Skeletal muscle satellite cell (primary cell): ENCODE data around the gene ERICH6.

Source experiments
- H3K27me3 ChIP-seq: 2 replicates; pipeline ENCODE4 v1.7.0; 2013; ENCODE audit warnings: low read length; ENCODE audit not compliant: control insufficient read depth, insufficient read depth
- H3K36me3 ChIP-seq: 2 replicates; pipeline ENCODE4 v1.7.0; 2013; ENCODE audit warnings: mild to moderate bottlenecking, control low read depth, low read length; ENCODE audit not compliant: insufficient read depth
- H3K4me1 ChIP-seq: 2 replicates; pipeline ENCODE4 v1.7.0; 2013; ENCODE audit warnings: low read length; ENCODE audit not compliant: control insufficient read depth, insufficient read depth
- H3K4me2 ChIP-seq: 2 replicates; pipeline ENCODE4 v1.7.0; 2013; ENCODE audit warnings: mild to moderate bottlenecking, low read length
- H3K4me3 ChIP-seq: 2 replicates; pipeline ENCODE4 v1.7.0; 2013; ENCODE audit warnings: low read length
- H3K9ac ChIP-seq: 2 replicates; pipeline ENCODE4 v1.7.0; 2013; ENCODE audit warnings: mild to moderate bottlenecking, low read depth, low read length, moderate library complexity
- H3K9me3 ChIP-seq: replicated peaks from 2 replicates; pipeline ENCODE4 v1.7.0; 2013; ENCODE audit warnings: mild to moderate bottlenecking, control low read depth, low read length

The ERICH6 gene

GRCh38 chr3:150742679-150743078 lies 39.0 kb upstream of the ERICH6 start:
- H3K9me3 ChIP-seq = no peaks in the 10 kb centered on the region
- H3K27me3 ChIP-seq = no peaks in the 10 kb centered on the region
- H3K4me1 ChIP-seq = peaks cover 25% of the 10 kb centered on the region
- H3K4me2 ChIP-seq = no peak overlapping the region
- H3K9ac ChIP-seq = no peak overlapping the region
- H3K4me3 ChIP-seq = no peak overlapping the region
- peaks cover 15% of the 10 kb centered on the region for H3K36me3 ChIP-seq

GRCh38 chr3:150742141-150742523 lies 38.4 kb upstream of the ERICH6 start:
- Histone ChIP-seq H3K27me3 (no peaks in the 10 kb centered on the region), H3K36me3 (peaks cover 15% of the 10 kb centered on the region), H3K4me3 (no peak overlapping the region), H3K4me1 (peaks cover 22% of the 10 kb centered on the region), H3K9me3 (no peaks in the 10 kb centered on the region), H3K9ac (no peak overlapping the region), H3K4me2 (no peak overlapping the region)

- H3K9ac ChIP-seq = no peak overlapping the region
- peaks cover 22% of the 10 kb centered on the region for H3K4me1 ChIP-seq
- peaks cover 15% of the 10 kb centered on the region for H3K36me3 ChIP-seq
- H3K9me3 ChIP-seq = no peaks in the 10 kb centered on the region
- no peaks in the 10 kb centered on the region for H3K27me3 ChIP-seq
- H3K4me2 ChIP-seq = no peak overlapping the region
- H3K4me3 ChIP-seq = no peak overlapping the region
These were observed 37.9 kb upstream of the ERICH6 start for GRCh38 chr3:150741497-150742140.

- Histone ChIP-seq H3K36me3 (peaks cover 15% of the 10 kb centered on the region), H3K9me3 (no peaks in the 10 kb centered on the region), H3K4me2 (no peak overlapping the region), H3K4me3 (no peak overlapping the region), H3K27me3 (no peaks in the 10 kb centered on the region), H3K9ac (no peak overlapping the region), H3K4me1 (peaks cover 22% of the 10 kb centered on the region)
These were observed 37.2 kb upstream of the ERICH6 start for GRCh38 chr3:150740733-150741496.

GRCh38 chr3:150739877-150740645 lies 36.3 kb upstream of the ERICH6 start:
- peaks cover 15% of the 10 kb centered on the region for H3K36me3 ChIP-seq
- H3K4me1 ChIP-seq = peaks cover 20% of the 10 kb centered on the region
- H3K27me3 ChIP-seq = no peaks in the 10 kb centered on the region
- no peak overlapping the region for H3K9ac ChIP-seq
- no peak overlapping the region for H3K4me2 ChIP-seq
- H3K9me3 ChIP-seq = no peaks in the 10 kb centered on the region
- no peak overlapping the region for H3K4me3 ChIP-seq

GRCh38 chr3:150739200-150739863 lies 35.6 kb upstream of the ERICH6 start:
- H3K4me3 ChIP-seq = no peak overlapping the region
- no peak overlapping the region for H3K4me2 ChIP-seq
- peaks cover 12% of the 10 kb centered on the region for H3K4me1 ChIP-seq
- H3K9ac ChIP-seq = no peak overlapping the region
- H3K27me3 ChIP-seq = no peaks in the 10 kb centered on the region
- peaks cover 15% of the 10 kb centered on the region for H3K36me3 ChIP-seq
- H3K9me3 ChIP-seq = no peaks in the 10 kb centered on the region

- H3K4me1 ChIP-seq = peaks cover 6% of the 10 kb centered on the region
- no peak overlapping the region for H3K9ac ChIP-seq
- no peak overlapping the region for H3K4me3 ChIP-seq
- H3K36me3 ChIP-seq = peaks cover 15% of the 10 kb centered on the region
- H3K9me3 ChIP-seq = no peaks in the 10 kb centered on the region
- H3K4me2 ChIP-seq = no peak overlapping the region
- H3K27me3 ChIP-seq = no peaks in the 10 kb centered on the region
These were observed 35.0 kb upstream of the ERICH6 start for GRCh38 chr3:150738688-150739087.

GRCh38 chr3:150737874-150738679 lies 34.4 kb upstream of the ERICH6 start:
- no peak overlapping the region for H3K9ac ChIP-seq
- no peaks in the 10 kb centered on the region for H3K4me1 ChIP-seq
- H3K9me3 ChIP-seq = no peaks in the 10 kb centered on the region
- H3K36me3 ChIP-seq = peaks cover 15% of the 10 kb centered on the region
- no peak overlapping the region for H3K4me3 ChIP-seq
- H3K27me3 ChIP-seq = no peaks in the 10 kb centered on the region
- H3K4me2 ChIP-seq = no peak overlapping the region

- Histone ChIP-seq H3K4me2 (no peak overlapping the region), H3K9me3 (no peaks in the 10 kb centered on the region), H3K36me3 (peaks cover 12% of the 10 kb centered on the region), H3K4me3 (no peak overlapping the region), H3K9ac (no peak overlapping the region), H3K27me3 (no peaks in the 10 kb centered on the region), H3K4me1 (no peaks in the 10 kb centered on the region)
These were observed 33.4 kb upstream of the ERICH6 start for GRCh38 chr3:150736903-150737832.

- Histone ChIP-seq H3K36me3 (peaks cover 4% of the 10 kb centered on the region), H3K4me3 (no peak overlapping the region), H3K4me1 (no peaks in the 10 kb centered on the region), H3K9me3 (no peaks in the 10 kb centered on the region), H3K27me3 (no peaks in the 10 kb centered on the region), H3K9ac (no peak overlapping the region), H3K4me2 (no peak overlapping the region)
These were observed 32.6 kb upstream of the ERICH6 start for GRCh38 chr3:150736316-150736719.
